DOHH2 (cell line): ENCODE measurements around the gene TCEAL5.
"Not testable (repeated sequence)": the region's sequence is repeated elsewhere in the genome, so short reads cannot be mapped to it uniquely, and the experiment has no call there.

Source experiments
- H3F3A ChIP-seq: fragments of 200-600 bp; sonication (generic), shearing (Covaris generic); 2 replicates; pipeline ENCODE4 v1.6.0; 2016; ENCODE audit warnings: antibody characterized with exemption, mild to moderate bottlenecking; ENCODE audit not compliant: control insufficient read depth, insufficient read depth
- H3K27ac ChIP-seq: fragments of 200-600 bp; sonication (generic); 2 replicates; pipeline ENCODE4 v1.5.1; 2014; ENCODE audit warnings: low read depth, mild to moderate bottlenecking, low read length, moderate library complexity
- H3K27me3 ChIP-seq: fragments of 200-600 bp; sonication (generic); 2 replicates; pipeline ENCODE4 v1.6.1; 2014; ENCODE audit warnings: mild to moderate bottlenecking, low read length, mixed read lengths; ENCODE audit not compliant: control insufficient read depth
- H3K36me3 ChIP-seq: fragments of 200-600 bp; sonication (generic); 2 replicates; pipeline ENCODE4 v1.6.1; 2014; ENCODE audit warnings: mild to moderate bottlenecking, low read length, moderate library complexity, mixed read lengths; ENCODE audit not compliant: control insufficient read depth
- H3K4me1 ChIP-seq: fragments of 200-600 bp; sonication (generic); 2 replicates; pipeline ENCODE4 v1.6.1; 2014; ENCODE audit warnings: mild to moderate bottlenecking, low read length, mixed read lengths; ENCODE audit not compliant: control insufficient read depth
- H3K4me2 ChIP-seq: fragments of 200-600 bp; sonication (generic); 2 replicates; pipeline ENCODE4 v1.6.0; 2014; ENCODE audit warnings: mild to moderate bottlenecking, low read length, moderate library complexity
- H3K4me3 ChIP-seq: fragments of 200-600 bp; sonication (generic); 2 replicates; pipeline ENCODE4 v1.5.1; 2014; ENCODE audit warnings: mild to moderate bottlenecking, low read length, mixed read lengths
- H3K79me2 ChIP-seq: fragments of 200-600 bp; sonication (generic); 2 replicates; pipeline ENCODE4 v1.6.1; 2014; ENCODE audit warnings: mild to moderate bottlenecking, low read length, mixed read lengths; ENCODE audit not compliant: control insufficient read depth
- H3K9me2 ChIP-seq: fragments of 200-600 bp; sonication (generic); replicated peaks from 2 replicates; pipeline ENCODE4 v1.6.1; 2014; ENCODE audit warnings: mild to moderate bottlenecking, low read length, mixed read lengths; ENCODE audit not compliant: control insufficient read depth
- H3K9me3 ChIP-seq: fragments of 200-600 bp; sonication (generic); 2 replicates; pipeline ENCODE4 v1.6.1; 2014; ENCODE audit warnings: antibody characterized with exemption, low read length, mixed read lengths; ENCODE audit not compliant: control insufficient read depth, insufficient read depth
- H4K20me1 ChIP-seq: fragments of 200-600 bp; sonication (generic); 2 replicates; pipeline ENCODE4 v1.6.0; 2014; ENCODE audit warnings: low read depth, mild to moderate bottlenecking, antibody characterized with exemption, low read length, moderate library complexity; ENCODE audit not compliant: control insufficient read depth, insufficient read depth
- CTCF ChIP-seq: fragments of 200-600 bp; sonication (generic); IDR thresholded peaks from one replicate; pipeline ENCODE4 v1.5.1; 2014; ENCODE audit warnings: antibody characterized with exemption, mild to moderate bottlenecking, low read depth, low read length; ENCODE audit not compliant: poor library complexity, severe bottlenecking
- EZH2phosphoT487 ChIP-seq: fragments of 200-600 bp; sonication (generic); IDR thresholded peaks from 2 replicates; pipeline ENCODE4 v1.6.1; 2017; ENCODE audit warnings: borderline replicate concordance, mild to moderate bottlenecking, antibody characterized with exemption, low read length, moderate library complexity, mixed read lengths

Gene TCEAL5

GRCh38 chrX:103309860-103310554 lies 33.5 kb upstream of the TCEAL5 start:
- H3K4me2 ChIP-seq = no peak overlapping the region
- H3K27ac ChIP-seq = no peak overlapping the region
- no peaks in the 10 kb centered on the region for H3K4me1 ChIP-seq
- H3F3A ChIP-seq = no peaks in the 10 kb centered on the region
- TF ChIP-seq EZH2phosphoT487 (no peak), CTCF (no peak)
- H3K79me2 ChIP-seq = no peaks in the 10 kb centered on the region
- no peaks in the 10 kb centered on the region for H3K36me3 ChIP-seq
- H3K9me3 ChIP-seq = no peaks in the 10 kb centered on the region
- no peak overlapping the region for H3K4me3 ChIP-seq
- H3K9me2 ChIP-seq = no peaks in the 10 kb centered on the region
- no peaks in the 10 kb centered on the region for H3K27me3 ChIP-seq
- no peaks in the 10 kb centered on the region for H4K20me1 ChIP-seq

GRCh38 chrX:103305666-103306065 lies 29.1 kb upstream of the TCEAL5 start:
- not testable (repeated sequence) for H3F3A ChIP-seq, H3K79me2 ChIP-seq, H4K20me1 ChIP-seq, H3K9me3 ChIP-seq, H3K36me3 ChIP-seq, H3K9me2 ChIP-seq, H3K4me1 ChIP-seq, H3K4me3 ChIP-seq, H3K27ac ChIP-seq, H3K4me2 ChIP-seq, H3K27me3 ChIP-seq

GRCh38 chrX:103304705-103305104 lies 28.2 kb upstream of the TCEAL5 start:
- no peak for TF ChIP-seq CTCF
- TF ChIP-seq EZH2phosphoT487 = no peak
- Histone ChIP-seq H3K9me3 (no peaks in the 10 kb centered on the region), H3K4me2 (no peak overlapping the region), H3K4me1 (no peaks in the 10 kb centered on the region), H4K20me1 (no peaks in the 10 kb centered on the region), H3K36me3 (no peaks in the 10 kb centered on the region), H3K4me3 (no peak overlapping the region), H3F3A (no peaks in the 10 kb centered on the region), H3K27me3 (no peaks in the 10 kb centered on the region), H3K9me2 (no peaks in the 10 kb centered on the region), H3K79me2 (no peaks in the 10 kb centered on the region), H3K27ac (no peak overlapping the region)

GRCh38 chrX:103293118-103293517 lies 16.6 kb upstream of the TCEAL5 start:
- H3K27ac ChIP-seq = no peak overlapping the region
- H3K4me1 ChIP-seq = no peaks in the 10 kb centered on the region
- H3F3A ChIP-seq = no peaks in the 10 kb centered on the region
- H3K4me3 ChIP-seq = no peak overlapping the region
- no peak overlapping the region for H3K4me2 ChIP-seq
- no peaks in the 10 kb centered on the region for H3K27me3 ChIP-seq
- H3K79me2 ChIP-seq = no peaks in the 10 kb centered on the region
- TF ChIP-seq EZH2phosphoT487 (no peak), CTCF (no peak)
- no peaks in the 10 kb centered on the region for H3K9me2 ChIP-seq
- H3K9me3 ChIP-seq = no peaks in the 10 kb centered on the region
- no peaks in the 10 kb centered on the region for H3K36me3 ChIP-seq
- no peaks in the 10 kb centered on the region for H4K20me1 ChIP-seq
